Activated CD4-positive, alpha-beta T cell treated with anti-CD3 and anti-CD28 coated beads, Interleukin-2, amount 10 ng/mL, durations not matched to agents 24 days and 14 days (primary cell): ENCODE data around the gene KSR2. TPM values are rescaled to one million over a fixed set of nuclear protein-coding genes. Genes with fewer than 3 reads are reported as not detected.

Source experiments
- DNase-seq: peaks from one replicate; pipeline ENCODE4 v3.0.0; 2022
- H3K27ac Mint-ChIP-seq: one replicate; pipeline ENCODE4 v1.8.0; 2022; ENCODE audit warnings: mild to moderate bottlenecking, mixed read lengths
- H3K27me3 Mint-ChIP-seq: one replicate; pipeline ENCODE4 v1.8.0; 2022; ENCODE audit warnings: mixed read lengths
- H3K36me3 Mint-ChIP-seq: one replicate; pipeline ENCODE4 v1.8.0; 2022; ENCODE audit warnings: low read depth, mild to moderate bottlenecking, mixed read lengths
- H3K4me1 Mint-ChIP-seq: one replicate; pipeline ENCODE4 v1.8.0; 2021; ENCODE audit warnings: mixed read lengths
- H3K4me3 Mint-ChIP-seq: one replicate; pipeline ENCODE4 v1.8.0; 2022; ENCODE audit warnings: mild to moderate bottlenecking, moderate library complexity, mixed read lengths
- H3K9me3 Mint-ChIP-seq: one replicate; pipeline ENCODE4 v1.8.0; 2021; ENCODE audit warnings: mixed read lengths
- intact Hi-C: fragments of 100-400 bp; cut with micrococcal nuclease; formaldehyde crosslinking; loops from one replicate; pipeline ENCODE4 v1.15.1; 2023
- total RNA-seq: library from RNA; stranded (reverse); gene quantifications from 2 replicates; pipeline ENCODE4 v1.2.3, GENCODE V29; 2022

KSR2 gene
- total RNA-seq, 1 donor from 2014 or later: 0.02 TPM

DNA sequence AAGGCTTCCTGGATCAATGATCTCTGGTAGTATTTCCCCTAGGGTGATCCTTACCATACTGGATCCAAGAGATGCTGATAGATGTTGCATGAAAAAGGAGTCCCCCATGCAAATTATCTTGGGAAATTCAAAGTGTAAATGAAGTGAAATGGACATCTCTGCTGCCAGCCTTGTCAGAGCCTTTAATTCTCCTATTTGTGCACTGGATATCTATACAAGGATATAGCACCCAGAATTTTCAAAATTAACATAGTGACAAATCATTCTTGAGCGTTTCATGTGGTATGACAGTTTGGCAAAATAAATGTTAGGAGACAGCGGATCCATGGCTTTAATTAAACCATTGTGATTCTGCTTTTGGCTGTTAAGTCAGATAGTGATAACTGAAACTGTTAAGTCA lies 260.9 kb downstream of the KSR2 start:
- Mint-ChIP-seq H3K27ac (no peak overlapping the region), H3K4me3 (no peak overlapping the region), H3K4me1 (no peaks in the 10 kb centered on the region)

GRCh38 chr12:117703584-117703983 lies 265.2 kb downstream of the KSR2 start:
- no peaks in the 10 kb centered on the region for H3K27me3 Mint-ChIP-seq
- intact Hi-C loops: no loop called here
- no peak for DNase-seq
- no peaks in the 10 kb centered on the region for H3K36me3 Mint-ChIP-seq
- no peaks in the 10 kb centered on the region for H3K4me1 Mint-ChIP-seq
- H3K4me3 Mint-ChIP-seq: no peak overlapping the region
- H3K27ac Mint-ChIP-seq: no peak overlapping the region
- no peaks in the 10 kb centered on the region for H3K9me3 Mint-ChIP-seq

More for the DNA sequence above, 260.9 kb downstream of the KSR2 start:
- no peaks in the 10 kb centered on the region for H3K36me3 Mint-ChIP-seq
- intact Hi-C loops: no loop called here
- H3K27me3 Mint-ChIP-seq: no peaks in the 10 kb centered on the region
- no peak for DNase-seq
- H3K9me3 Mint-ChIP-seq: no peaks in the 10 kb centered on the region

DNA sequence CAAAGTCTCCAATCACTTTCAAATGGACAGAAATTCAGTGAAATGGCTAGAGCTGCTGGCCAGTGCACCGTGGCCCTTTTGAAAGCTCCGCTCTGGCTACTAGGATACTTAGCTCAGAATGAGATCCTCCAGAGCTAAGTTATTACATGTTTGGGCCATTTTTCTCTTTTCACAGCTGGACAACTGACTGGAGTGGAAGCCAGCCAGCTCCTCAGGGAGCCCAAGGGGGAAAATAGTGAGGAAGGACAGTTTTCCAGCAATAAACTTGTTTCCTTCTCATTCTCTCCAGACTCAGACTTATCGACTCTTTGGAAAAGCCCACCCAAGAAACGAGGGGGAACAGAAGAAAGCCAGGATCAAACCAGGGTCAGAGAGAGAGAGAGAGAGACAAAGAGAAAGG lies 266.0 kb downstream of the KSR2 start:
- Mint-ChIP-seq H3K9me3 (no peaks in the 10 kb centered on the region), H3K27ac (no peak overlapping the region), H3K27me3 (no peaks in the 10 kb centered on the region), H3K36me3 (no peaks in the 10 kb centered on the region), H3K4me1 (no peaks in the 10 kb centered on the region), H3K4me3 (no peak overlapping the region)
- no peak for DNase-seq
- intact Hi-C loops: no loop called here

GRCh38 chr12:117699575-117699974 lies 269.2 kb downstream of the KSR2 start:
- Mint-ChIP-seq H3K4me3 (no peak overlapping the region), H3K36me3 (no peaks in the 10 kb centered on the region), H3K4me1 (no peaks in the 10 kb centered on the region), H3K27me3 (no peaks in the 10 kb centered on the region), H3K9me3 (no peaks in the 10 kb centered on the region), H3K27ac (no peak overlapping the region)
- no peak for DNase-seq
- intact Hi-C loops: no loop called here

- no peaks in the 10 kb centered on the region for H3K4me1 Mint-ChIP-seq
- no peak overlapping the region for H3K27ac Mint-ChIP-seq
- no peak overlapping the region for H3K4me3 Mint-ChIP-seq
- H3K9me3 Mint-ChIP-seq: no peaks in the 10 kb centered on the region
- intact Hi-C loops: no loop called here
- no peak for DNase-seq
- no peaks in the 10 kb centered on the region for H3K36me3 Mint-ChIP-seq
- H3K27me3 Mint-ChIP-seq: no peaks in the 10 kb centered on the region
Measured at GRCh38 chr12:117699118-117699517, 269.7 kb downstream of the KSR2 start.

- Mint-ChIP-seq H3K9me3 (peaks cover 8% of the 10 kb centered on the region), H3K27ac (no peak overlapping the region), H3K4me3 (no peak overlapping the region), H3K4me1 (no peaks in the 10 kb centered on the region), H3K27me3 (no peaks in the 10 kb centered on the region), H3K36me3 (no peaks in the 10 kb centered on the region)
- no peak for DNase-seq
- intact Hi-C loops: no loop called here
Measured at GRCh38 chr12:117695956-117696355, 272.8 kb downstream of the KSR2 start.

GRCh38 chr12:117692512-117692911 lies 276.3 kb downstream of the KSR2 start:
- no peak overlapping the region for H3K27ac Mint-ChIP-seq
- intact Hi-C loops: no loop called here

DNA sequence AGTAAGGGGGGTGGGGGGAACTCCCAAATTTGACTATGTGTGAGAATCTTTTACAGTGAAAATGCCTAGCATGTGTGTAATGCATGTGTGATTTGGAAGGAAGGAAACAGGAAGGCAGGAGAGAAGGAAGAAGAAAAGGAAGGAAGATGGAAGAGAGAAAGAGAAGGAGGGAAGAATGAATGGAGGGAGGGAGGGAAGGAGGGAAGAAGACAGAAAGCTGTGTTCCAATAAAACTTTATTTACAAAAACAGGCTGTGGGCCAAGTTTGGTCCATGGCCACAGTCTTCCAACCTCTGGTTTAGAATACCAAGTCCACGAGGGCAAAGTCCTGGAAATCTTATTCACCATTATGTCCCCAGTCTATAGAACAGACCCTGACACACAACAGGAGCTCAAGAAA lies 278.9 kb downstream of the KSR2 start:
- Mint-ChIP-seq H3K9me3 (peaks cover 8% of the 10 kb centered on the region), H3K4me3 (no peak overlapping the region), H3K27ac (no peak overlapping the region), H3K27me3 (no peaks in the 10 kb centered on the region), H3K4me1 (no peaks in the 10 kb centered on the region), H3K36me3 (no peaks in the 10 kb centered on the region)
- intact Hi-C loops: no loop called here
- no peak for DNase-seq

More at GRCh38 chr12:117692512-117692911, 276.3 kb downstream of the KSR2 start:
- Mint-ChIP-seq H3K27me3 (no peaks in the 10 kb centered on the region), H3K4me1 (no peaks in the 10 kb centered on the region), H3K36me3 (no peaks in the 10 kb centered on the region), H3K9me3 (peaks cover 8% of the 10 kb centered on the region), H3K4me3 (no peak overlapping the region)
- DNase-seq: no peak

DNA sequence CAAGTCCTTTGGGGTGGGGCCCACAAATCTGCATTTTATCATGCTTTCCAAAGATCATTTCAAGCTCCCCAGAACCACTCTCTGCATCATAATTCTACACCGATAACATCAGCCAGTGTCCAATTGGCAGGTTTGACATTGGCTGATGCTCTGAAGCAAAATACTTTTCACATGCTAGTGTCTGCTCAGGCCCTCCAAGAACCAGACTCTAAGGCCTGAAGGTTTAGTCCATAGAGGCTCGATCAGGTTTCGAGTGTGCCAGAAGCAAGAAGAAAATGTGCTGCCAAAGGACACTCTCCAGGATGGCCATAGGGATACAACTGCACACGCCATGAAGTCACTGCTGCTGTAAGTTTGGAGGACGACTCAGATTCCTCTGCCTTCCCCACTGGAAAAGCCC lies 280.3 kb downstream of the KSR2 start:
- H3K9me3 Mint-ChIP-seq: peaks cover 4% of the 10 kb centered on the region
- no peaks in the 10 kb centered on the region for H3K36me3 Mint-ChIP-seq
- H3K4me1 Mint-ChIP-seq: no peaks in the 10 kb centered on the region
- no peaks in the 10 kb centered on the region for H3K27me3 Mint-ChIP-seq
- no peak overlapping the region for H3K4me3 Mint-ChIP-seq
- no peak overlapping the region for H3K27ac Mint-ChIP-seq
- intact Hi-C loops: no loop called here
- no peak for DNase-seq

DNA sequence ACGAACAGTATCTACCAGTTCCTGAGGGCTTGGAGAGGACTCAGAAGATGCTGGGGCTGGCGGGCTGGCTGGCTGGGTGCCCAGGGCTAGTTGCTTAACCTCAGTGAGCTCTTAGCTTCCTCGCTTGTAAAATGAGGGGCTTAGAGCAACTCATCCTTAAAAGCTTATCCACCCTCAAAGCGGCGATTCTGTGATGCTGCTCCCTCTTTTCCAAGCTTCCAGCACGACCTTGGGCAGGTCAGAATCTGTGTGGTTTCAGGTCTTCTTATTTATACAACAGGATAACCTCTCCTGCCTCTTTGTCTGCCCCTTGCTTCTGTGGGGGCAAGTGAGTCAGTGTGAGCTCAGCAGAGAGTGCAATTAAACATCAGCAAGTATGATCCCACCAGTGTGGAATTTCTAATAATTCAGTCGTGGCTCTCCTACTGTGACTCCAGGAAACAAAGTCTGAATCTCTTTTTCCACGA lies 281.8 kb downstream of the KSR2 start:
- Mint-ChIP-seq H3K4me3 (no peak overlapping the region), H3K36me3 (no peaks in the 10 kb centered on the region), H3K27me3 (no peaks in the 10 kb centered on the region), H3K4me1 (no peaks in the 10 kb centered on the region), H3K27ac (no peak overlapping the region), H3K9me3 (peaks cover 3% of the 10 kb centered on the region)
- DNase-seq: no peak
- intact Hi-C loops: no loop called here

DNA sequence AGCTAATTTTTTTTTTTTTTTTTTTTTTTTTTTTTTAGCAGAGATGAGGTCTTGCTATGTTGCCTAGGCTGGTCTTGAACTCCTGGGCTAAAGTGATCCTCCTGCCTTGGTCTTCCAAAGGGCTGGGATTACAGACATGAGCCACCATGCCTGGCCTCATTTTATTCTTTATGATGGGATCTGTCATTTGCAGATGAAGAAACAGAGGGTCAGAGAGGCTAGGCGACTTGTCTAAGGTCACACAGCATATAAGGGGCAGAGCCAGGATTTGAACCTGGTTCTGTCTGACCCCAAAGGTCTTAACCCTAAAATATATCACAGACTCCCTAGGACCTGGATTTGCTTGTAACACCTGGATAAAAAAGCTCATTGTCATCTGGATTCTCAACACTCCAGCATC lies 282.6 kb downstream of the KSR2 start:
- Mint-ChIP-seq H3K9me3 (no peaks in the 10 kb centered on the region), H3K27ac (no peak overlapping the region), H3K4me1 (no peaks in the 10 kb centered on the region), H3K36me3 (no peaks in the 10 kb centered on the region), H3K27me3 (no peaks in the 10 kb centered on the region), H3K4me3 (no peak overlapping the region)
- DNase-seq: no peak
- intact Hi-C loops: no loop called here

GRCh38 chr12:117685110-117685926 lies 283.5 kb downstream of the KSR2 start:
- no peak overlapping the region for H3K27ac Mint-ChIP-seq
- intact Hi-C loops: no loop called here

GRCh38 chr12:117684471-117684870 lies 284.3 kb downstream of the KSR2 start:
- no peak overlapping the region for H3K27ac Mint-ChIP-seq
- H3K27me3 Mint-ChIP-seq: no peaks in the 10 kb centered on the region
- no peaks in the 10 kb centered on the region for H3K36me3 Mint-ChIP-seq
- intact Hi-C loops: no loop called here
- no peaks in the 10 kb centered on the region for H3K4me1 Mint-ChIP-seq
- H3K4me3 Mint-ChIP-seq: no peak overlapping the region
- H3K9me3 Mint-ChIP-seq: peaks cover 2% of the 10 kb centered on the region
- no peak for DNase-seq

More at GRCh38 chr12:117685110-117685926, 283.5 kb downstream of the KSR2 start:
- no peak for DNase-seq
- Mint-ChIP-seq H3K4me1 (no peaks in the 10 kb centered on the region), H3K36me3 (no peaks in the 10 kb centered on the region), H3K9me3 (no peaks in the 10 kb centered on the region), H3K4me3 (no peak overlapping the region), H3K27me3 (no peaks in the 10 kb centered on the region)

DNA sequence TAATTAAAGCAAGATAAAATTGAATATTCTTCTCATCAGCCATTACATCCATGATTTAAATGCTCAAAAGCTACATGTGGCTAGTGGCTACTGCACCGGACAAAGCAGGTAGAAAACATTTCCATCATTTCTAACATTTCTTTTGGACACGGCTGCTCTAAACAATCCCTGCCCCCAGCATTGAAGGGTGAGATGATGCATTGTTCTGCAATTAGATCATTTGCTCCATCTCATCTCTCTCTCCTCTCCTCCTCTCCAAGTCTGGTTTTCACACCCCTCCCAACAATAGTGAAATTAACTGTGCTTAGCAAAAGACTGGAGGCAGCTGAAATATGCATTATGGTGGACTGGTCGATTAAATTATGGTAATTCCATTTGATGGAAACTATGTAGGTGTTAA lies 288.5 kb downstream of the KSR2 start:
- Mint-ChIP-seq H3K27me3 (no peaks in the 10 kb centered on the region), H3K4me1 (no peaks in the 10 kb centered on the region), H3K4me3 (no peak overlapping the region), H3K27ac (no peak overlapping the region), H3K9me3 (peaks cover 2% of the 10 kb centered on the region), H3K36me3 (no peaks in the 10 kb centered on the region)
- intact Hi-C loops: no loop called here
- no peak for DNase-seq

- intact Hi-C loops: no loop called here
- Mint-ChIP-seq H3K4me1 (no peaks in the 10 kb centered on the region), H3K4me3 (no peak overlapping the region), H3K9me3 (peaks cover 2% of the 10 kb centered on the region), H3K27ac (no peak overlapping the region), H3K36me3 (no peaks in the 10 kb centered on the region), H3K27me3 (no peaks in the 10 kb centered on the region)
- DNase-seq: no peak
Measured at GRCh38 chr12:117679776-117680175, 289.0 kb downstream of the KSR2 start.
